Measurements from ENCODE around the gene FEM1C.
"Not testable (repeated sequence)": the region's sequence is repeated elsewhere in the genome, so short reads cannot be mapped to it uniquely, and the experiment has no call there.

Gene FEM1C

DNA sequence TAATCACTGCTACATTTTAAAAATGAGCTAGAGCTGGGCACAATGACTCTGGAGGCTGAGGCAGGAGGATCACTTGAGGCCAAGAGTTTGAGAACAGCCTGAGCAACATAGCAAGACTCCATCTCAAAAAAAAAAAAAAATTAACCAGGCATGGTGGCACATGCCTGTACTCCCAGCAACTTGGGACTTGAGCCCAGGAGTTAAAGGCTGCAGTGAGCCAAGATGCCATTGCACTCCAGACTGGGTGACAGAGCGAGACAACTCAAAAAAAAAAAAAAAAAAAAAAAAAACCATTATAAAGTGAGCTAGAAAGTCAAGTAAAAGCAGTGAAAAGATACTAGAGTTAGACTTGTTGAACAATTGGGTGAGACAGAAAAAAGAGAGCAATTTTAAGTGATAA lies 28.2 kb downstream of the FEM1C start:
- DNase-seq, result no peak

DNA sequence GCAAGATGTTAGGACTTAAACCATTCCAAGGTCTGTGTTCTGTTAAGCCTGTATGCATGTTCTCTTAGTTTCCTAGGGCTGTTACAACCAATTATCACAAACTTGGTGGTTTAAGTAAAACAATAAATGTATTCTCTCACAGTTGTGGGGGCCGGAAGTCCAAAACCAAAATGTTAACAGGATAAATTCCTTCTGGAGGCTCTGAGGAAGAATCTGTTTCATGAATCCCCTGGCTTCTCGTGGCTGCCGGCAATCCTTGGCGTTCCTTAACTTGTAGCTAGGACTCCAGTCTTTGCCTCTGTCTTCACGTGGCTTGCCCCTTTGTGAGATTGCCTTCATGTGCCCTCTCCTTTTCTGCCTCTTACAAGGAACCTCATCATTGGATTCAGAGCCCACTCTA lies 30.4 kb downstream of the FEM1C start:
- DNase-seq, result no peak

DNA sequence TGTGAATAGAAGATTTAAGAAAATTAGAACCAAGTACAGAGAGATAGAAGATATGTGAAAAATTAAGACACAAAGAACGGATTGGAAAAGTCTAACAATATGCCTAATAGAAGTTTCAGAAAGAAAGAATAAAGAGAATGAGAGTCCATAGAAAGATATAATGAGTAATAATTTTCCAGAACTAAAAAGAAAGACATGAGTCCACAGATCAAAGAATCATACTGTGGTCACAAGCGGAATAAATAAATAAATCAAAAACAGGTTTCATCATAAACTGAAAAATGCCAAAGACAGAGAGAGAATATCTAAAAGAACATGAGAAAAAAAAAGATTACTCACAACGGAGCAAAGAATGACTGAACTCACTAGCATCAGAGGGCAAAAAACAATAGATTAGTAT lies 32.9 kb downstream of the FEM1C start:
- no peak for DNase-seq

DNA sequence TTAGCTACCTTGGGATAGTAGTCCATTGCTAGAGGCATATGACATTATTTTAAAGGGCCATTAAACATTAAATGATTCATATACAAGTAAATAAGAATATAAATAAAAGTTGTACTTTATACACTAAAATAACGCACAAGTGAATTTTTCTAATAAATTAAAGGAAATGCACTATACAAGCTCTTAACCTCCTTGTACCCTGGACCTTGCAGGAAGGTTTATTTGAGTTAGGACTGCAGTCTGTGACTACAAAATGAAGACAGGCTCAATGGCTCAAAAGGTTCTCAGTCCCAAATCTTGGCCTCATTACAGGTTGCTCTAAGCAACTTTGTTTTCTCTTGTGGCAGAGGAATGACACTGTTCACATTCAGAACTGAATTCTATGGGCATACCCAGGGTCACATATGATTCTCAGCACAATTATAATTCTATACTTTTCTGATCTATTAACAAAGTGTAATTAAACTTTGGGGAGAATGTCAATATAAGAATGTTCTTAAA lies 34.4 kb downstream of the FEM1C start:
- no peak for DNase-seq

DNA sequence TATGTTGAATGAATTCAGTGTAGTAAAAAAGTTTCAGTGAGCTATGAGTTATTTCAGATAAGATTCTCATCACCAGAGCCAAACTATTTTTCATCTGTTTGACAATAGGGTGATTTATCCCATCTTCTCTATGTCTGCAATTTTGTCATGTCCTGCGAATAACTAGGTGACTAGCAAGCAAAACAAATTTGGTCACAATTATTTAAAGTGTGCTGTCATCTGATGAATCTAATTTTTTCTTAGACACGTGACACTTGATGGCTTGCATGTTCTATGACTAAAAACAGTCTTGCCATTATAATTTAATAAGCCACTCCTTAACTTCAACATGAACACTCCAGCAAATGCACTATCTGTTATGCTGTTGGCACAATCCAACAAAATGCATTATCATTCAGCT lies 35.0 kb downstream of the FEM1C start:
- no peak for DNase-seq

DNA sequence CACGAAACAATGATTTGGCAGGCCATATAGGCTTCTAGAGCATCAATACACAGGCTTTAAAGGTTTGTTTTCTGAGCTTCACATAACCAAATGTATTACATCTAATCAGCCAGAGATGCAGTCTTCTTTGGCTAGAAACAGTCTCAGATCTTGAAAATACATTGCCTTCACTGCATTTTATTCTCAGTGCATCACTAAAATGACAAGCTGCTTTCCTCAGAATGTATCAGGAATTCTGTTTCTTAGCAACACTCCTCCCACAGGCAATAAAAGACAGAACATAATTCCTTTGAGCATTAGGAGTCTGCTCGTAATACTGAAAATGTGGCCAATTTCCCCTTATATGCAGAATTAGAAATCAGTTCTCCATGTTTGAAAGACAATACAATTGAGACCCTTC lies 36.9 kb downstream of the FEM1C start:
- DNase-seq, result no peak

DNA sequence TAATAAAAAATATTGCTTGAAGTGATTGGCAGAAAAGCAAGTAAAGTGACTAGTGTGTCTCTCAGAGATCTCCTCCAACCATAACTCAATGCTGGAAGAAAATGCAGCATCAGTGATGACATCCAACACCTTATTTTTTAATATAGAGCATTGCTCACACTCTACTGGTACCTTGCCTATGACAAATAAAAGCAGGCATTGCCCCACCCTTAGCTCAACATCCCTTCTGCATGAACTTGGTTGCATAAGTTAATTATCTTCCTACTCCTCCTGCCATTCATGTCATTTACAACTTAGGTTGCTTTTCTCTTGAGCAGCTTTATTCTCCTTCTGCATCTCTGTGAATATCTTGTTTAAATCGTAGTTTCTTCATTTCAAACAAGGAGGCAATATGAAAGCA lies 41.2 kb downstream of the FEM1C start:
- DNase-seq, result no peak

DNA sequence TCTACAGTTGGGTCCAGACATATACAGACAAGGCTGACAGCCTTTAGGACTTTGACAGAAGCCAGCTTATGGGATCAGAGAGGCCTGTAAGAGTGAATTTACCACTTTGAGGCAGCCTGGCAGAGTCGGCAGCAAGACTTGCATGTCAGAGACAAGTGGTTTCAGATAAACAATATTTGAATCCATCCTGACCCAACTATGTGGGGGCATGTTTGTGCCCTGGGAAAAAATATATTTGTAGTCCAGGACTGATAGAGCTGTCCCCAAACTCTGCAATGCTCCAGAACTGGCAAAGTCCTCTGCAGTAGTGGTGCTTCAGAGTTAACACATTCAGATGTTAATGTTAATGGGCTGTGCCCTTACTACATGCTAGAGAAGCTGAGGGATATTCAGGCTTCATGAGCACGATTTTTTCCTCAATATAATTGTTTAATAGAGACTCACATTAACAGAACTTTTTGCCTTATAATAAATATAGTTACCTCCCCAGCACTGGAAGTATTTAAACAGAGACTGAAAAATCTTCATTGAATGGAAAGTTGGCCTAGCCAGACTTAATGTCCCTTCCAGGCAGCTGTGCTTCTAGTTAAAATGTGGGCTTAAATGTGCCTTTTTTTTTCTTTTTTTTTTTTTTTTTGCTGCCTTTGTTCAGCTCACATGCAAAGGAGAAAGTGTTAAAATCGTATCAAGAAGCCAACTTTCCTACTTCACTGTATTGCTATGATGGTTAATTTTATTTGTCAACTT lies 42.9 kb downstream of the FEM1C start:
- no peak for DNase-seq

DNA sequence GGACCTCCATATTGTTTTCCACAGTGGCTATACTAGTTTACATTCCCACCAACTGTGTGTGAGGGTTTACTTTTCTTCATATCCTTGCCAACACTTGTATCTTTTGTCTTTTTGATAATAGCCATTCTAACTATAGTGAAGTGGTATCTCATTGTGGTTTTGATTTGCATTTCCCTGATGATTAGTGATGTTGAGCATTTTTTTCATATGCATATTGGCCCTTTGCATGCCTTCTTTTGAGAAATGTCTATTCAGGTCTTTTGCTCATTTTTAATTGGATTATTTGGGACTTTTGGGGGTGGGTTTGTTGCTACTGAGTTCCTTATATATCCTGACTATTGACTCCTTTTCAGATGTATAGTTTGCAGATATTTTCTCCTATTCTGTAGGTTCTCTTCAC lies 44.4 kb downstream of the FEM1C start:
- DNase-seq, result no peak

DNA sequence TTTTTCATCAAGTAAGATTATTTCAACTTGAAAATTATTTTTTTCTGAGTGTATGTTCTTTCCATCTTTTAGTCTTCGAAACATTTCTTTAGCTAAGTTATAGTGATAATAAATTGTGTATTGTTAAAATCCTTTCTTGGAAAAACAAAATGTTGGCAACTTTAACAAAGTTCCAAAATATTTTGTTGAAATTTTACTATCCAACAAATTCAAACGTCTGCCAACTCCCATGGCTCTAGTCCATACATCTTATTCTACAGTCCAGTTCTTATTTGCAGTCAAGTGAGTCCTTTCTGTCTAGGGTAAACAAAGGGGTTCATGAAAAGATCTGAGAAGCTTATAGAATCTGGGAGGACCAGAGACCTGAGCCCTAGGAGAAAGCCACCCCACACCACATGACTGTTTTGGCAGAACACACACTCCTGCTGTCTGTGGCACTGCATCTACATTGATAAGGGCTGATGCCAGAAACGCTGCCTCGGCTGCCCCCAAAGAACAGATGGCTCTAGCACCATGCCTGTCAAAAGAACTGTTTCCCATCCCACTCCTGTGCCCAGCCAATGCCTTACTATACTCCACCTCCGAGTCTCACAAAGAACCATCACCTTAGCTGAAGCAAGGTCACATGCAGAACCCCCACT lies 47.5 kb downstream of the FEM1C start:
- DNase-seq, result no peak

DNA sequence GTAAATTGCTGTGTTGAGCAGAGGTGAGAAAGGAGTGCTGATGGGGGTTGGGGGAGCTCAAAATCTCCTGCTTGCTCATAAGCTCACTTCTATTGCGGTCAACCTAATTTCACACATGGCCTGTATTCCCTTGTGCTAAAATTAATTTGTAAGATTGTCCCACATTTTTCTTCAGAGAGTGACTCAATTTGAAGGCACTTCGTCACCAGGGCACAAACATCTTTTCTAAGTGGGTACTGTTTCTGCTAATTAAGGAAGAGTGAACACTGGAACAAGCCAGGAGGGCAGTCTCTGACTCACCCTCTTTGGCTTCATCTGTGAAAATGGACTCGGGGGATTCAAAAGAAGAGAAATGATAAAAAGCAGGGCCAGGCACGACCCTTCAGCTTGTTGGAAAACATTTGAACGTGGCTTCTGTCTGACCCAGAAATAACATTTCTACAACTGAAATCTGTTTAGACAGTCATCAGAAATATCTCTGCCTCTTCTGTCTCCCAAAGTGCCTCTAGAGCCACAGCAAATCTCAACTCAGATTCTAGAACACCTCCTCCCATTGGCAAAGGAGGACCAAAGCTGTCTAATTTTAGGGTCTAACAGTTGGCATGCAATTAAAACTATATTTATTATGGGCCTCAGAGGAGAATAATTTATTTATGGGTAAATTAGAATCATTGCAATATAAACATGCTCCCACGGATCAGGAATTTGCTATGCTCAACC lies 49.8 kb downstream of the FEM1C start:
- no peak for DNase-seq

DNA sequence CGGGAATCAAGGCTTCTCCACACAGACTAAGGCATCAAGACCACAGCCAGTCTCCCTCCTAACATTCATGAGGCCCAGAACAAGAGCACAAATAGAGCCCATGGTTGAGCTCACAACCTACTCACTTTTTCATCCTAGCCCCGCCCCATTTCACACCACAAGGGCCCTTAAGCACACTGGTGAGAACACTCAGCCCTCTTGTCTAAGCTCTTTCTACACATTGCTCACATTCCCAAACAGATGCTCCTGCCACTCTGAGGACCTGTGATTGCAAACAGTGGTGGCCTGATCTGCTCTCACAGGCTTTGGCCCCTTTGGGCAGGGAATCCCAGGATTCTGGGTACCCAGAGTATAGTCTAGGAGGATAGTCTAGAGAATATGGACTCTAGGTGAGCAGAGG lies 54.0 kb downstream of the FEM1C start:
- no peak for DNase-seq

DNA sequence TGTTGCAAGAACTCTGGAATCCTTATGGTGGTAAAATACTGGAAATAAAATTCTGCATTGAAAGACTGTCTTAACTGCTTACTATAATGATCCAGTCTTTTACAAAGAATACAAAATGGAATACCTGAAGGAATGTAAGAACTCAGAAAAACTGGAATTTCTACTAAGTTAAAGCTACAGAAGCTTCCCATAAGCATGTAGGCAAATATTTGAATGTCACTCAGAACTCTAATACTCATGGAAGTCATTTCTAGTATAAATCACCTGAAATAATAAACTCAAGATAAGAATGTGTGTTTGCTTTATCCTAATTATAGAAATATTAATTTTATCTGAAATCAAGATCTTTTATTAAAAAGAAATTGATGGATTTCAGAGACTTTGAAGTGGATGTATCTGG lies 54.8 kb downstream of the FEM1C start:
- DNase-seq, result no peak

DNA sequence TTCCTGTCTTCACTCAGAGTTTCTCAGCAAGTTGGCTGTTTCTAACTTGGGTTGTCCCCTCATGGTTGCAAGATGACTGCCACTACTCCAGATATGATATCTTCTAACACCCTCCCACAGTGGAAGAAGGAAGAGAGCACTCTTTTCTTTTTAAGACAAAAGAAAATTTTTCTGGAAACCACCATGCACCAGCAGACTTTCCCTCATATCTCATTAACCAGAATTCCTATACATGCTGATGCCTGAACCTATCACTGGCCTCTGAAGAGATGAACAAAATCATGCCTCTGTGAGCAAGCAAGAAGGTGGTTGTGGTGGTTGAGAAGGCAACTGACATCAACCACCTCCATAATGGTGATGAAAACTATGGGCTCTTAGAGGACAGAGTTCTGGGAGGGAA lies 56.8 kb downstream of the FEM1C start:
- no peak for DNase-seq

DNA sequence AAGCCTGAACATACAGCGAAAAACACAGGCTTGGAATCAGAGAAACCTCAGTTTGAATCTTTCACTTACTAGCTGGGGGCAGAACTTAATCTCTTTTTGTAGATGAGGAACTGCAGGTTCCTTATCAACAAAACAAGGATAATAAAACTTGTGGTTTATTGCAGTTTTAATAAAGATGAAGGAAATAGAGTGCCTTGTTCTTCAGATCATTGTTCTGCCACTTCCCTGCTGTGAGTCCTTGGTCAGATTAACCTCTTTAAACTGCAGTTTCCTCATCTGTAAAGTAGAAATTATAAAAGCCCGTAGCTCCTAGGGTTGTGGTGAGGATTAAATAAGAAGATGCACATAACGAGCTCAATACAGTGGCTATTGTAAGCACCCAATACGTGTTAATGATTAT lies 57.4 kb downstream of the FEM1C start:
- no peak for DNase-seq

DNA sequence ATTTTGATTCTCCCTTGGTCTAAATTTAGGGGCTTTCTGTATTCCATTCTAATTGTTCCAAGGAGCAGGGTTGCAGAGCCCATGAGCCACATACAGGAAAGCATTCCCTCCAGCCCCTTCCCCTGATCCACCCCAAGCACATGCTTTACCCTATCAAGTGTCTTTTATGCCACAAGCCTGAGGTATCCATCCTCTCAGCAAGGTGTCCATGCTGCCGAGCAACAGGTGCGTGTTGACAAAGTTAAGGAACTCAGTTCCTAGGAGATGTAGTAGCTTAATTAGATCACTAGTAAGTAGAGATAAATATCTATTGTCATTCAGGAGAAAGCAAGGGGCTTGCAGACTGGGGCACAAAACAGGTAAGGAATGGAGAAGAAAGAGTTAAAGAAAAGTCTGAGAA lies 57.8 kb downstream of the FEM1C start:
- DNase-seq, result no peak

DNA sequence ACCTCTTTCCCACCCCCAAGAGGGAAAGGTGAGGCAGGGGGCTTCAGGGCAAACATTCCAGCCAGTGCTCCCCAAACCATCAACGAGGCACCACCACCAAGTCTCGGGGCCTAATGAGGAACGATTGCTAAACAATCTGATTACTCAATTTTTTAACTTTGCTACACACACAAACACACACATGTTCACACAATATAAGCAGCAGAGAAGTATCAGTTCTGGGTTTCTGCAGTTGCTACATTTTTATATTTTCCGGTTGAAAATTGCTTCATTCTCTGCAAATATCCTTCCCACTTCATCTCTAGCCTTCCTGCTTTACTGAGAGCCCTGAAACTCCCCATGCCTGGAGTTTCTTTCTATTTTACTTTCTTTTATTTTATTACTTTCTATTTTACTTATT lies 60.2 kb downstream of the FEM1C start:
- DNase-seq, result no peak

DNA sequence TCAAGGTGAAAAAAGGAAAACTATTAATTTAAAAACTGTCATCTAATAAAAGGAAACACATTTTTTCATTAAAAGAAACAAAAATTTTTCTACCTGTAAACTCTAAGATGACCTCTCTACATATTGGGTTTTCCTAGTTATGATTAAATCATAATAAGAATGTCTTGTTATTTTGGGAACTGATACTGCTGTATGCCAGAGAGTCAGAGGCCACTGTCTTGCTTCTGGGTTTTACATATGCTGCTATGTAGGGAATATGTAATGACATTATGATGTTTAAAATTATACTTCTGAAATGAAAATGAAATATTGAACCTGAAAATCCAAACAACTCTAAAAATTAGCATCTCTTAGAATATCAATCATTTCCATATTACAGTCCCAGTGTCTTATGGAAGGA lies 63.7 kb downstream of the FEM1C start:
- no peak for DNase-seq

DNA sequence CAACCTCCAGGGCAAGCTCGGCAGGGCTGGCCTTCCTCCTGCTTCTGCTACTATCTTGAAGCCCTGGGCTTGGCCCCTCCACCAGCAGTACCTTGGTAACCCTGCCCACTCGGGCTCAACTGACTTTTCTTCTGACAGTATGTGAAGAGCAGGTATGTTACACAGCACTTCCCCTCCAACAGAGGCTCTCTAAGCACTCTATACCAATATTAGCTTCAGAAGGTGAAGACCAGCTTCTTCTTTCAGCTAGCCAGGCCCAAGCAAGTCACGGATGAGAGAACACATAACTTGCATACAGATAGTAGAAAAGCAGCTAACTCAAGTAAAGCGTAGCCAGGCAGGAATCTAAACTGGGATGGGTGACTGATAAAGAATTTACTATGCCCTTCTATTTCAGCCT lies 64.3 kb downstream of the FEM1C start:
- DNase-seq, result no peak

DNA sequence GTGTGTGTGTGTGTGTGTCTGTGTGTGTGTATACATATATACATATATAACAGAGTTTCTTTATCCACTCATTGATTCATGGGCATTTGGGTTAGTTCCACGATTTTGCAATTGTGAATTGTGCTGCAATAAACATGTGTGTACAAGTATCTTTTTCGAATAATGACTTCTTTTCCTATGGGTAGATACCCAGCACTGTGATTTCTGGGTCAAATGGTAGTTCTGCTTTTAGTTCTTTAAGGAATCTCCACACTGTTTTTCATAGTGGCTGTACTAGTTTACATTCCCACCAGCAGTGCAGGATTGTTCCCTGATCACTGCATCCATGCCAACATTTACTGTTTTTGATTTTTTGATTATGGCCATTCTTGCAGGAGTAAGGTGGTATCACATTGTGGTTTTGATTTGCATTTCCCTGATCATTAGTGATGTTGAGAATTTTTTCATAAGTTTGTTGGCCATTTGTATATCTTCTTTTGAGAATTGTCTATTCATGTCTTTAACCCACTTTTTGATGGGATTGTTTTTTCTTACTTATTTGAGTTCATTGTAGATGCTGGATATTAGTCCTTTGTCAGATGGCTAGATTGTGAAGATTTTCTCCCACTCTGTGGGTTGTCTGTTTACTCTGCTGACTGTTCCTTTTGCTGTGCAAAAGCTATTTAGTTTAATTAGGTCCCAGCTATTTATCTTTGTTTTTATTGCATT lies 65.3 kb downstream of the FEM1C start:
- DNase-seq, result not testable (repeated sequence)

DNA sequence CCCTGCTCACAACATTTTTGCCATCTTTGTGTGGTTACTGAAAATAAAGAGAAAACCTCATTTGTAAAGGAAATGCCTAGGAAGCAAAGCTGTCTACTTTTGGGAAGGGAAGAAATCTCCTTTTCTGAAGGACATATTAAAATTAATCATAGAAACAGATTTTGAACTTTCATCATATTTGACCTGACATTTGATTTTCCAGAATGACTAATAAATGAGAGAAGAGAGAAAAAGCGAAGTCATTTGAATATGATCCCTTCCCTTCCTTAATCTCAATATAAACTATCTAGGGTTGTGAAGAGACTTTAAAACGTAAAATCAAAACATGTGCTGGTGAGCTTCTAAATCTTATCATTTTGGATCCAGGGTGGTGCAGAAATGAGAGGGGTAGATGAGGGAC lies 66.3 kb downstream of the FEM1C start:
- no peak for DNase-seq

DNA sequence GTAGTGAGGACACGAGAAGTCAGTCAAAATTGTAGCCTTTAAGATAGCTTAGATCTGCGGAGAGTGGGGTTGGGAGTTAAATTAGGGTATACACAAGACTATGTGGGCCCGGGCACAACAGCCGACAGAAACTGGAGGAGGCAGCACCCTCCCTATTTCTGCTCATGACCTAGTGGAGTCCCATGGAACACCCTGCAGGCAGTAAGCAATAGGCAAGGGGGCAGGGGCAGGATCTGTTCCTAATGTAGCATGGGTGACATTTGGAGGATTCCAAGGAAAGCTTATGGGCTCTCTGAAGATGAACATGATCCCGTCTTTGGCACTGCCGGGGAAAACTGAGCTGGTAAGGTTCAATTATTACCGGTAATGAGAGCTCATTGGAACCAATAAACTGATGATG lies 67.0 kb downstream of the FEM1C start:
- no peak for DNase-seq

DNA sequence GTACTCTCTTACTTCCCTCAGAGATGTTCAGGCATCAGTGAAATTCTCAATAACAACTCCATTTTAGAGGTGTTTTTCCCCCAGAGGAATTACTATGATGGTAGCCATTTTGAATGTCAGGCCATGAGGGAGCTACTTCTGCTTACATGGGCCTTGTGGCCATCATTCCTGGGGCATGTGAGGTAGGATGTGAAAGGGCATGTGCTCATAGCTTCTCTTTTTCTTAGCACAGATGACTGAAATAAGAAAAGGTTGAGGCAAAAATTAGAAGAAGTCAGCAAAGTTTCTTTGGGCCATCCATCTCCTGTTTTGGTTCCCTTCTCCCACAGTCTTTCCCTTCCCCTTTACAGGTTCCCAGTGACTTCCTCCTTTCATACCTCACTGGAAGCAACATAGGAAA lies 68.8 kb downstream of the FEM1C start:
- no peak for DNase-seq

Measured in NCI-H2171 (cell line).